ENCODE data around the gene EPHA2.

Gene EPHA2

DNA sequence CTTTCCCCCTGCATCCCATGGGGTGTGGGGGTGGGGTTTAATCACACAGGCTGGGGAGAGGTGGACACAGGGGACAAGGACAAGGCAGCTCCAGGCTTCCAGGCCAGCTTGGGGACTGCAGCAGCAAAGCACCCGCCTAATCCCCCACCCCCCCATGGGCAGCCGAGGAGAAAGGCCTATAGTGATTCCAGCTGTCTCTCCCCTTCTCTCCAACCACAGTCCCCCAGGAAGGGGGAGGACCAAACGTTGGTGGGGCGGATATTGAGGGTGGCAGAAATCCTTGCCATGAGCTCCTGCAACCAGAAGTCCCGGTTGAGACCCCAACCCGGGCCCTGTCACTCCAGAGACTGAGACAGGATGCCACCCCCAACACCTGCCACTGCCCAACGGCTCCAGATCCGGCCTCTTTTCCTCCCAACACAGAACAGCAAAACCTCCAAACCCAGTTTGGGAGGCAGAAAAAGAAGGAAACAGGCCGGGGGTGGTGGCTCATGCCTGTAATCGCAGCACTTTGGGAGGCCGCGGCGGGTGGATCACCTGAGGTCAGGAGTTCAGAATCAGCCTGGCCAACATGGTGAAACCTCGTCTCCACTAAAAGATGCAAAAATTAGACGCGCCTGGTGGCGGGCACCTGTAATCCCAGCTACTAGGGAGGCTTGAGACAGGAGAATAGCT, 1.7 kb downstream of the EPHA2 start:
- no peak overlapping the region for H3K4me3 ChIP-seq (replicated peaks; ENCODE audit: low read depth, low read length)
- no peak for DNase-seq (ENCODE audit: extremely low read depth, insufficient read length)
- no peaks in the 10 kb centered on the region; the same call in 1 of the 2 replicates for H3K27me3 ChIP-seq (replicated peaks; ENCODE audit: control insufficient read depth, insufficient read depth, low read length)
- no peaks in the 10 kb centered on the region for H3K36me3 ChIP-seq (ENCODE audit: control insufficient read depth, insufficient read depth, low read length)
- TF ChIP-seq, protein P1, sequence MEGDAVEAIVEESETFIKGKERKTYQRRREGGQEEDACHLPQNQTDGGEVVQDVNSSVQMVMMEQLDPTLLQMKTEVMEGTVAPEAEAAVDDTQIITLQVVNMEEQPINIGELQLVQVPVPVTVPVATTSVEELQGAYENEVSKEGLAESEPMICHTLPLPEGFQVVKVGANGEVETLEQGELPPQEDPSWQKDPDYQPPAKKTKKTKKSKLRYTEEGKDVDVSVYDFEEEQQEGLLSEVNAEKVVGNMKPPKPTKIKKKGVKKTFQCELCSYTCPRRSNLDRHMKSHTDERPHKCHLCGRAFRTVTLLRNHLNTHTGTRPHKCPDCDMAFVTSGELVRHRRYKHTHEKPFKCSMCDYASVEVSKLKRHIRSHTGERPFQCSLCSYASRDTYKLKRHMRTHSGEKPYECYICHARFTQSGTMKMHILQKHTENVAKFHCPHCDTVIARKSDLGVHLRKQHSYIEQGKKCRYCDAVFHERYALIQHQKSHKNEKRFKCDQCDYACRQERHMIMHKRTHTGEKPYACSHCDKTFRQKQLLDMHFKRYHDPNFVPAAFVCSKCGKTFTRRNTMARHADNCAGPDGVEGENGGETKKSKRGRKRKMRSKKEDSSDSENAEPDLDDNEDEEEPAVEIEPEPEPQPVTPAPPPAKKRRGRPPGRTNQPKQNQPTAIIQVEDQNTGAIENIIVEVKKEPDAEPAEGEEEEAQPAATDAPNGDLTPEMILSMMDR (IDR thresholded peaks at IDR 0.05; ENCODE audit: insufficient read depth, low read length, poor library complexity, severe bottlenecking): no peak

DNA sequence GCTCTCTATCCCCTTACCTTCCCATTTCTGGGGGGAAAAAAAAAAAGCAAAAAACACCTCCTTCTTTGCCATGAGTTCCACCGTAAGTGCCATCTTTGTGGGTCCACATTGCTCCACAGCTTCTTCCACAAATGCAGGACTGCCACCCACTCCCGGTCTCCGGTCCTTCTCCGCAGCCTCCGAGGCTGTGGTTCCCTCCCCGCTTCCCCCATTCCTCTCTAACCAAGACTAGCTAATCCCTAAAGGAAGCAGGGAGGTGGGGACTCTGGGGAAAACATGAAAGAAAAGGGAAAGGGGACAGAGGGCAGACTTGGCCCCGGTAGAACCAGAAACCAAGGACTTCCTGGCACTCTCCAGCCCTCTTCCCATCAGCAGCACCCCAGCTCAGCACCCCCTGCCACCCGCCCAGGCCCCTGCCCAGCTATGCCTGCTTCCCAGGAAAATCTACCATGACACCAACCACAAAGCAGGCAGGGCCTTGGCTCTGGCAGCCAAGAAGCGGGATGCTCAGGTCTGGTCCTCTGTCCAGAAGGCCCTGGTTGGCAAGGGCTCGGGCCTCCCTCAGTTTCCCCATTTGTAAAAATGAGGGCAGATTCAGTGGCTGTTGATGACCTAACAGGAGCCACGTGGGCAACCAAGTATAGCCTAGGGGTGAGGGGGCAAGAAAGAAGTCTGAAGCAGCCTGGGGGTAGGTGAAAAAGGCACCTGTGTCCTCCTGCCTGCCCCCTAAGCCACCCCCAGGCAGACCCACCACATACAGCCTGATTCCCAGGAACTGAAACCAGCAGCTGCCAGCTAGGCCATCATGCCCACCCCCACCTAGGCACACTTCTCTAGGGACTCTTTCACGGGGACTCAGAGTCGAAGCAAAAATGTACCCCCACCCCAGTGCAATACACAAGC, 2.5 kb downstream of the EPHA2 start:
- no peak overlapping the region for H3K4me3 ChIP-seq (replicated peaks; ENCODE audit: low read depth, low read length)
- DNase-seq (ENCODE audit: extremely low read depth, insufficient read length): no peak
- TF ChIP-seq, protein P1 (IDR thresholded peaks at IDR 0.05; ENCODE audit: insufficient read depth, low read length, poor library complexity, severe bottlenecking): no peak
- H3K36me3 ChIP-seq (ENCODE audit: control insufficient read depth, insufficient read depth, low read length): no peaks in the 10 kb centered on the region
- no peaks in the 10 kb centered on the region; the same call in 1 of the 2 replicates for H3K27me3 ChIP-seq (replicated peaks; ENCODE audit: control insufficient read depth, insufficient read depth, low read length)

DNA sequence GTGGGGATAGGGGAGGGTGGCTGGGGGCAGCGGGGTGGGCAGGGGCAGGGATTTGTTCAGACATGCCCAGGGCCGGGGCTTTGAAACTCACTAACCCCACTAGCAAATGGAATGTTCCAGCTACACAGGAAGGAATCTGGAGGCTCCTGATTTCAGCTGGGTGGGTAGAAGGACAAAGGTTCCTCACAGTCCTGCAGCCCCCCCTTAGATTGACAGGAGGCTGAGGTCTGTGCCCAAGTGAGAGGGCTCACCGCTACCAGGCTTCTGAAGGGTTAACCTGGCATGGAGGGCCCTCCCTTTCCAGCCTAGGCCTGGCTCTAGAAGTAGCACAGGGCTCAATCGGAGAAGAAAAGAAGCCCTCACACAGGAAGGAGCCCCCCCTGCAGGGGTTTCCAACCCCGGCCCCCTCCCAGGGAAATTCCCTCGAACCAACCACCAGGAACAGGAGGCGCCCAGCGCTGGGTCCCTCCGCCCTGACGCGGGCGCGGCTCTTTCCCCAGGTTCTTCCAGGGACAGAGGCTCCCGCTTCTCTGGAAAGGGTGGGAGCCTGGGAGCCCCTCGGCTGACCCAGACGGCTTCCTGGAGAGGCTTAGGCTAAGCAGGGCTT, 3.3 kb downstream of the EPHA2 start:
- no peaks in the 10 kb centered on the region; the same call in 1 of the 2 replicates for H3K27me3 ChIP-seq (replicated peaks; ENCODE audit: control insufficient read depth, insufficient read depth, low read length)
- DNase-seq (ENCODE audit: extremely low read depth, insufficient read length): no peak
- H3K36me3 ChIP-seq (ENCODE audit: control insufficient read depth, insufficient read depth, low read length): no peaks in the 10 kb centered on the region
- TF ChIP-seq, protein P1 (IDR thresholded peaks at IDR 0.05; ENCODE audit: insufficient read depth, low read length, poor library complexity, severe bottlenecking): no peak
- H3K4me3 ChIP-seq (replicated peaks; ENCODE audit: low read depth, low read length): no peak overlapping the region

DNA sequence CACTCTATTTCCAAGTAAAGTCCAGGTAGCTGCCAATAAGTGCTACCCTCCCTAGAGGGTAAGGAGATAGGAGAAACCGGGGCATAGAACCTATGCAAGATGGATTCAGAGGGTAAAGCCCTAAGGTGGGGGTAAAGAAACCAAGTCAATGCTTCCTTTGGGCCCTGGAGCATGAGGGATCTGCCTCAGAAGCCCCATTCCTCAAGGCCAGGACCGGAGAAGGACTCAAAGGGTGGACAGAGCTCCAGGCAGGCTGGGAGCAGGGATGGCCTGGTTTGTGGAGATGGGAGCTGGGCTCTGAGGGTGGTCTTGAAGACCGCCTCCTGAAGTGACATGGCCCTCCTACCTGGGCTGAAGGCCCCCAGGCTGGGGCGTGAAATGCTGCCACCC, 3.9 kb downstream of the EPHA2 start:
- Histone ChIP-seq H3K36me3 (ENCODE audit: control insufficient read depth, insufficient read depth, low read length) (no peaks in the 10 kb centered on the region), H3K27me3 (replicated peaks; ENCODE audit: control insufficient read depth, insufficient read depth, low read length) (no peaks in the 10 kb centered on the region; the same call in 1 of the 2 replicates), H3K4me3 (replicated peaks; ENCODE audit: low read depth, low read length) (no peak overlapping the region)
- TF ChIP-seq, protein P1 (IDR thresholded peaks at IDR 0.05; ENCODE audit: insufficient read depth, low read length, poor library complexity, severe bottlenecking): no peak
- no peak for DNase-seq (ENCODE audit: extremely low read depth, insufficient read length)

DNA sequence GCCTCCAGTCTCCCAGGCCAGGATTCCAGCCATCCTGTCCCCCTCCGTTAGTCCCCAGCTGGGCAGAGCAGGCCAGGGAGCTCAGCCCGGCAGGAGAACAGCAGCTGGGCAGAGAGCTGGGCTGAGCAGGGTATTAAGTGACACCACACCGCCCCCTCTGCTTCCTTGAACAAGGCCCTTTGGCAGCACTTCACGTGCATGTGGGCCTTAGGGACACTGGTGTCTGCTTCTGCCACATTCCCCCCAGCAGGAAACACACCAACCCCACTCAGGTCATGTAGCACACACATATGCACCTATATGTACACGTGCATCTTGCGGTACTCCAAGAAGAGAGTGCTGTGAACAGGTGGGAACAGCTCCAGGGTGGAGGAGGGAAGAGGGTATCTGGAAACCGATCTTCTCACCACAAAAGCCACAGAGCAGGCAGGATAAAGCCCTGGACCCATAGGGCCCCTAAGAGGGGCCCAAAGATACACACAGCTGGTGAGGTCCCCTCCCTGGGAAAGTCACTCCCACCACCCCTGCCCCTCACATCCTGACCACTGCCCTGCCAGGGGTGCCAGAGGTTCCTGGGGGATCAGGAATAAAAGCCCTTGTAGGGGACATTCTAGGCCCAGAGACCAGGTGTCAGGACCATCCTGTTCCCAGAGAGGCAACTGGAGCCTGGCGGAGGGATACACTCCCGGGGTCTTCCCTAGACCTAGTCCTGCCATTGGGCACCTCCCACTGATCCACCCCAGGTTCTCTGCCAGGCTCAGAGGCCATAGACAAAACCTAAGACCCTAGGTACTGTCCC, 4.5 kb downstream of the EPHA2 start:
- H3K27me3 ChIP-seq (replicated peaks; ENCODE audit: control insufficient read depth, insufficient read depth, low read length): no peaks in the 10 kb centered on the region; the same call in 1 of the 2 replicates
- TF ChIP-seq, protein P1 (IDR thresholded peaks at IDR 0.05; ENCODE audit: insufficient read depth, low read length, poor library complexity, severe bottlenecking): no peak
- DNase-seq (ENCODE audit: extremely low read depth, insufficient read length): no peak
- no peak overlapping the region for H3K4me3 ChIP-seq (replicated peaks; ENCODE audit: low read depth, low read length)
- H3K36me3 ChIP-seq (ENCODE audit: control insufficient read depth, insufficient read depth, low read length): no peaks in the 10 kb centered on the region
